Gastrocnemius medialis (tissue), 4 donors: ENCODE results near the gene SUCLG2. TPM values are rescaled to one million over a fixed set of nuclear protein-coding genes. Genes with fewer than 3 reads are reported as not detected.

Experiments used
- ATAC-seq, 2 donors: fragments of 150-250 bp; one replicate each; pipeline ENCODE4 v1.9.1; 2016
- DNase-seq, 2 donors: peaks; one replicate each; pipeline ENCODE4 v3.0.0-alpha.2; 2019
- H3K27ac ChIP-seq, 4 donors: fragments of 200-600 bp; sonication (generic); 1 replicate in 1 of 4; 2 replicates in 3 of 4; pipeline ENCODE4 v1.5.1; 2016 to 2018; ENCODE audit warnings: mild to moderate bottlenecking in 2 of 4, moderate library complexity in 1 of 4
- H3K27me3 ChIP-seq, 3 donors: fragments of 200-600 bp; sonication (generic) in 2 of 3; 1 replicate in 1 of 3; 2 replicates in 2 of 3; pipeline versions ENCODE4 v1.5.1 to v1.6.0; 2016 to 2019; ENCODE audit warnings: mild to moderate bottlenecking in 1 of 3, moderate library complexity in 1 of 3
- H3K36me3 ChIP-seq, 2 donors: fragments of 200-600 bp; sonication (generic) in 1 of 2; one replicate each; pipeline ENCODE4 v1.5.1; 2017 to 2018
- H3K4me1 ChIP-seq, 2 donors: fragments of 200-600 bp; sonication (generic) in 1 of 2; one replicate each; pipeline ENCODE4 v1.5.1; 2016 to 2017; ENCODE audit warnings: mild to moderate bottlenecking in 2 of 2
- H3K4me3 ChIP-seq, 4 donors: fragments of 200-600 bp; sonication (generic) in 3 of 4; 1 replicate in 1 of 4; 2 replicates in 3 of 4; pipeline ENCODE4 v1.5.1; 2016 to 2019; ENCODE audit warnings: mild to moderate bottlenecking in 2 of 4
- H3K9me3 ChIP-seq, 3 donors: fragments of 200-600 bp; sonication (generic) in 2 of 3; 1 replicate in 1 of 3; 2 replicates in 2 of 3; pipeline ENCODE4 v1.5.1; 2016 to 2019
- POLR2A ChIP-seq, 2 donors: fragments of 450-650 bp; IDR thresholded peaks; one replicate each; pipeline ENCODE4 v1.6.1; 2017; ENCODE audit warnings: antibody characterized with exemption in 2 of 2, mild to moderate bottlenecking in 2 of 2, moderate library complexity in 2 of 2
- in situ Hi-C, 4 donors: fragments of 200-750 bp; cut with MboI; loops; one replicate each; pipeline versions ENCODE4 v1.15.0 to v1.8.0; 2017; ENCODE audit warnings: low sequenced_read_pairs in 4 of 4
- intact Hi-C: fragments of 100-400 bp; cut with DNase I; formaldehyde crosslinking; loops from one replicate; pipeline ENCODE4 v1.15.1; 2023; ENCODE audit warnings: low total_unique reads
- total RNA-seq, 4 donors: library from RNA; depleted of rRNA; stranded (reverse); fragments of >200 nt; gene quantifications; one replicate each; pipeline versions ENCODE4 v1.1.0 to v1.2.3, GENCODE V29; 2016
- TF ChIP-seq, protein P1 (sequence below), 5 experiments: fragments of 450-650 bp in 3 of 5; fragments of 200-600 bp in 2 of 5; sonication (generic) in 2 of 5; IDR thresholded peaks in 4 of 5; conservative IDR thresholded peaks in 1 of 5; 1 replicate in 4 of 5; 2 replicates in 1 of 5; pipeline ENCODE4 v1.5.1; 2016 to 2019; ENCODE audit warnings: antibody characterized with exemption in 5 of 5, mild to moderate bottlenecking in 3 of 5, moderate library complexity in 3 of 5

SUCLG2 gene
- total RNA-seq, 4 donors from 2014 or later: 64.3 to 106 (median 73.2) TPM

DNA sequence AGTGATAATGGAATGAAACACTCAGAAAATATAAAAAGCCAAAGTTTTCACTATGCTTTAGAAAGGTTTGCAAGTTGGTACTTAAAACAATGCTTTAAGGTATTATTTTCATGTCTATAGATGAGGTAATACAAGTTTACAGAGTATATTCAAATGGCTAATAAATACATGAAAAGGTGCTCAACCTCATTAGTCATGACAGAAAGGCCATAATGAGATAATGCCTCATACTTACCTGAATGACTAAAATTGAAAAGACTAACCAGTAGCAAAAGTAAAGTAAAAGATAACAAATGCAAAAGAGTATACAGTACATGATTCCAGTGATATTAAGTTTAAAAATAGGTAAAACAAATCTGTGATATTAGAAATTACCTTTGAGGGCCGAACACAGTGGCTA is 163.8 kb downstream of the SUCLG2 start:
- H3K9me3 ChIP-seq: no peaks in the 10 kb centered on the region
- no peaks in the 10 kb centered on the region for H3K4me1 ChIP-seq
- no peak for TF ChIP-seq POLR2A (IDR thresholded peaks at IDR 0.05)
- TF ChIP-seq, protein P1, sequence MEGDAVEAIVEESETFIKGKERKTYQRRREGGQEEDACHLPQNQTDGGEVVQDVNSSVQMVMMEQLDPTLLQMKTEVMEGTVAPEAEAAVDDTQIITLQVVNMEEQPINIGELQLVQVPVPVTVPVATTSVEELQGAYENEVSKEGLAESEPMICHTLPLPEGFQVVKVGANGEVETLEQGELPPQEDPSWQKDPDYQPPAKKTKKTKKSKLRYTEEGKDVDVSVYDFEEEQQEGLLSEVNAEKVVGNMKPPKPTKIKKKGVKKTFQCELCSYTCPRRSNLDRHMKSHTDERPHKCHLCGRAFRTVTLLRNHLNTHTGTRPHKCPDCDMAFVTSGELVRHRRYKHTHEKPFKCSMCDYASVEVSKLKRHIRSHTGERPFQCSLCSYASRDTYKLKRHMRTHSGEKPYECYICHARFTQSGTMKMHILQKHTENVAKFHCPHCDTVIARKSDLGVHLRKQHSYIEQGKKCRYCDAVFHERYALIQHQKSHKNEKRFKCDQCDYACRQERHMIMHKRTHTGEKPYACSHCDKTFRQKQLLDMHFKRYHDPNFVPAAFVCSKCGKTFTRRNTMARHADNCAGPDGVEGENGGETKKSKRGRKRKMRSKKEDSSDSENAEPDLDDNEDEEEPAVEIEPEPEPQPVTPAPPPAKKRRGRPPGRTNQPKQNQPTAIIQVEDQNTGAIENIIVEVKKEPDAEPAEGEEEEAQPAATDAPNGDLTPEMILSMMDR (IDR thresholded peaks at IDR 0.05 in 4 of 5, conservative IDR thresholded peaks at IDR 0.05 in 1 of 5): no peak
- no peak overlapping the region for H3K4me3 ChIP-seq
- peaks cover 0 to 7% of the 10 kb centered on the region in 2 donors for H3K36me3 ChIP-seq
- H3K27ac ChIP-seq: no peak overlapping the region
- no peak for ATAC-seq
- DNase-seq: no peak
- no peaks in the 10 kb centered on the region for H3K27me3 ChIP-seq
- intact Hi-C loops (no loop called here), in situ Hi-C loops (no loop called here)

- TF ChIP-seq POLR2A (IDR thresholded peaks at IDR 0.05): no peak
- TF ChIP-seq, protein P1 (IDR thresholded peaks at IDR 0.05 in 4 of 5, conservative IDR thresholded peaks at IDR 0.05 in 1 of 5): no peak
- Histone ChIP-seq H3K27ac (no peak overlapping the region), H3K27me3 (no peaks in the 10 kb centered on the region), H3K4me1 (no peaks in the 10 kb centered on the region), H3K36me3 (peaks cover 0 to 7% of the 10 kb centered on the region in 2 donors), H3K4me3 (no peak overlapping the region), H3K9me3 (no peaks in the 10 kb centered on the region)
- no peak for ATAC-seq
- intact Hi-C loops: no loop called here
- in situ Hi-C loops: no loop called here
- DNase-seq: no peak
Measured at GRCh38 chr3:67489816-67490215, 164.6 kb downstream of the SUCLG2 start.

DNA sequence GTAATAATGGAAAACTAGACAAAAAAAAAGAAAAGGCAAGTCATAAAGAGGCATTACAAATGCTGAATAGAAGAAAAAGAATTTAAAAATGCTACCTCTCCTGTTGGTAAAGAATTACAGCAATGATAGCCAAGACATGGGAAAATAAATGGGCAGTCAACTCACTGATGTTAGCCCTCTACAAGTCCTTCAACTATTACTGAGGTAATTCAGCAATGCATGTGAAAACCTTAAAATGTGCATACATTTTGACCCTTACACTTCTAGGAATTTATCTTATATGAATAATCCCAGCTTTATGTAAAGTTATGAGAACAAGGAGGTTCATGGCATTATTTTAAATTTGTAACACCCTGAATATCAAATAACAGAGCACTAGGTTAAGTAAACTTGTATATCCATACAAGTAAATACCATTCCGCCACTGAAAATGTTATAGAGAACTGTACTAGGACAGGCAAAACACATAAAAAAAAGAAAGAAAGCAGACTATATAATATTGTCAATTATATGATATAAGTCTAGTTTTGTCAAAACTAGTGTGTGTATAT is 166.8 kb downstream of the SUCLG2 start:
- Histone ChIP-seq H3K27me3 (no peaks in the 10 kb centered on the region), H3K9me3 (no peaks in the 10 kb centered on the region), H3K27ac (no peak overlapping the region), H3K4me1 (no peaks in the 10 kb centered on the region), H3K4me3 (no peak overlapping the region), H3K36me3 (no peaks in the 10 kb centered on the region)
- intact Hi-C loops (no loop called here), in situ Hi-C loops (no loop called here)
- ATAC-seq (no peak), DNase-seq (no peak)
- no peak for TF ChIP-seq POLR2A (IDR thresholded peaks at IDR 0.05)
- TF ChIP-seq, protein P1 (IDR thresholded peaks at IDR 0.05 in 4 of 5, conservative IDR thresholded peaks at IDR 0.05 in 1 of 5): no peak

DNA sequence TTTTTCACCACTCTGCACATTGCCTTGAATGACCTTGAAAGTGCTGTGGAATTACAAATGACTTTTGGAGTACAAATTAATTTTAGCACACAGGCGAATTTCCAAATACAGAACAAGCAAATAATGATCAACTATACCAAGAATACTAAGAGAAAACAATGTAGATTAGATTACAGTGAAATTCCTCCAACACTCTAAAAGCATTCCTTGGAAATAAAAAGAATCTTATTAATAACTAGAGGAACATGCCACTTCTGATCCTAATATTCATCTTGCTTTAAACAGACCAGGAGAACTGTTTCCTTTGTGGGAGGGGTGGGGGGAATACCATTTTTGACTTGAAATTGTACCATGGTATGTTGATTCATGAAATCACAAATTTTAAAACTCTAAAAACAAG is 167.5 kb downstream of the SUCLG2 start:
- no peaks in the 10 kb centered on the region for H3K27me3 ChIP-seq
- no peak for ATAC-seq
- intact Hi-C loops (no loop called here), in situ Hi-C loops (no loop called here)
- H3K4me3 ChIP-seq: no peak overlapping the region
- DNase-seq: no peak
- no peaks in the 10 kb centered on the region for H3K4me1 ChIP-seq
- no peak overlapping the region for H3K27ac ChIP-seq
- no peaks in the 10 kb centered on the region for H3K9me3 ChIP-seq
- no peak for TF ChIP-seq POLR2A (IDR thresholded peaks at IDR 0.05)
- TF ChIP-seq, protein P1 (IDR thresholded peaks at IDR 0.05 in 4 of 5, conservative IDR thresholded peaks at IDR 0.05 in 1 of 5): no peak
- no peaks in the 10 kb centered on the region for H3K36me3 ChIP-seq

DNA sequence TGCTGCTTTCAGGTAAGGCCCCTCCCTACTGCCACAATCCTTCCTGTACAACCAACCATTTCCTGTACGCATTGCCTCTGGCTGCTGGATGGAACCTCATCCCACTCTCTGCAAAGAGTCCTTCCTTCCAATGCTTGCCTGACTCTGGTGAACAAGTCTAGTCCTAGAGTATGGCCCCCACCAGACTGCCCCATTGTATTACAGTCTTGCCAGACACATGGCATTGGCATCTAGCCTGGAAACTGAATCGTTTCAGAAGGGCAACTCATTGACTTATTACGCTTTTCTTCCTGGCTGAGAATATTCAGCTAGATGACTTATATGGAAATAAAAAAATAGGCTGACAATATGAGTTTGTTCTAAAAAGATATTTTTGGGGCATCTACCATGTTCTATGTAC is 170.3 kb downstream of the SUCLG2 start:
- in situ Hi-C loops: no loop called here
- Histone ChIP-seq H3K4me1 (no peaks in the 10 kb centered on the region), H3K9me3 (no peaks in the 10 kb centered on the region), H3K4me3 (no peak overlapping the region), H3K27me3 (no peaks in the 10 kb centered on the region), H3K36me3 (no peaks in the 10 kb centered on the region), H3K27ac (no peak overlapping the region)
- no peak for DNase-seq
- ATAC-seq: no peak
- no peak for TF ChIP-seq POLR2A (IDR thresholded peaks at IDR 0.05)
- TF ChIP-seq, protein P1 (IDR thresholded peaks at IDR 0.05 in 4 of 5, conservative IDR thresholded peaks at IDR 0.05 in 1 of 5): no peak
- intact Hi-C loops: no loop called here
